HG02623 (cell line): ENCODE measurements around the gene GAS2L2.
"Not testable (repeated sequence)": the region's sequence is repeated elsewhere in the genome, so short reads cannot be mapped to it uniquely, and the experiment has no call there.

Experiments used
- ATAC-seq: cut with Tn5 transposase; IDR thresholded peaks from one replicate; pipeline ENCODE4 v1.9.1; 2021; ENCODE audit warnings: moderate library complexity; ENCODE audit not compliant: unreplicated experiment

Gene GAS2L2

DNA sequence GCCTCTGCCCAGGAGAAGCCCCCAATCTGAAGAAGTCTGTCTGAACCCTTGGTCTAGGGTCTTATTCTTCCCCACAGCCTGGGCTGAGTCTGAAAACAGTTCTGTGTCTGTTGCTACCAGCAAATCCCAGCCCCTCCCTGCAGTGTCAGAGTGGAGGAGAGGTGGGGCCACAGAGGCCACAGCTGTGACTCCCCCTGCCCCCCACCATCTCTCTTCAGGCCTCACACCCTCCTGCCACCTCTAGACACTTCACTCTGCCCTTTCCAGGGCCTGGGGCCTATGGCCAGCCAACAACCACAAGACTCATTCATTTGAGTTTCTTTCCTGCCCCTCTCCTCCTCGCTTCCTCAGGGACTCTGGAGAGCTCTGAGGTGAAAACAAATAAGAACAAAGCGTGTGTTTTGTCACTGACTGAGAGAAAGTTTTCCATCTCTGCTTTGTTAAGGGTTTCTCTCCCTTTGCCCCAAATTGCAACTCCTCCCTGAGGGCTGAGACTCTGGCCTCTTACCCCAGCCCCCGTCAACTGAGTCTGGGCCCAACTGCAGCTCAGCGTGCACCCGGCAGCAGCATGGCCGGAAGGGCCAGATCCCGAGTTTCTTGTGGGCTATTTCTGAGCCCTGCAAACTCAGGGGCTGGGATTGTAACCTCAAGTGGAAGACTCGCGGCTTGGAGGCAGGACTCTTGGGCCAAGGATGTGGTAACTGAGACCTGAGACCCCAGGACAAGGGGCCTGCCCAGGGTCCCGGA is 20.8 kb upstream of the GAS2L2 start:
- no peak for ATAC-seq

DNA sequence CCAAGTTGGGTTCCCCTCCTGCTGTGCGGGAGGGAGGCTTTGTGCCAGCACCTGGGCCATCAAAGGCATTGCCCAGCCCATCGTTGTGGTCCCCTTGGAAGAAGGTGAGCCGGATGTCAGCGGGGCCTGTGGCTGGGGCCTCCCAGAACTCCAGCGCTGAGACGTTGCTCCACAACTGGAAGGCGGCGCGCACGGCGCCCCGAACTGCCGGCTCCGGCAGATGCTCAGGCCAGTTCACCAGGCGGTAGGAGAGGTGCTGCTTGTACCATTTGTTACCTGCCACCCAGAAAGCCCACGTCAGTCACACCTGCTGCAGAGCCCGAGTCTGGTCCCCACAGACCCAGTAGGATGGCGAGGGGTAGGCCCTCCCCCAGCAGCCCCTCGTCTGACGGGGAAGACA is 20.1 kb upstream of the GAS2L2 start:
- ATAC-seq: no peak

DNA sequence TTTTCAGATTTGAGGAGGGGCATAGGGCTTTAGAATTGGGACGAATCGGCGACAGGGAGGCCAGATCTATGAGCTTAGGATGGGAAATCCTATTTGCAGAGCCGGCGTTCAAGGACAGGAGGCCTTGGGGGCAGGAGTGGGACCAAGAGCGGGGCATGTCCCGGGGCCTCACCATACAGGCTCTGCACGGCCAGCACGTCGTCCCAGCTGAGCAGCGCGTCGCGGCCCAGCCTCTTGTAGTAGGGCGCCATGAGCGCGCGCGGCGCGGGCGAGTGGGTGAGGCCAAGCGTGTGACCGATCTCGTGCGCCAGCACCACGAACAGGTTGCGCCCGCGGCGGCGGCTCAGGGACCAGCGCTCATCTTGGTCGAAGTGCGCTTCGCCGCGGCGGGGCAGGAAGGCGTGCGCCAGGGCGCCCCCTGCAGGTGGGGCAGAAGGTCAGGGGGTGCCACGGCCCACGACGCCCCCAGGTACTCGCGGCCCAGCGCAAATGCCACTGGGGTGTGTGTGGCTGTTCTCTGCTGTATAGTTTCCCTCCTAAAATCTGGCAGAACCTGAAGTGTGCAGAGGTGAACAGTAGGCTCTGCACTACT is 17.0 kb upstream of the GAS2L2 start:
- no peak for ATAC-seq

DNA sequence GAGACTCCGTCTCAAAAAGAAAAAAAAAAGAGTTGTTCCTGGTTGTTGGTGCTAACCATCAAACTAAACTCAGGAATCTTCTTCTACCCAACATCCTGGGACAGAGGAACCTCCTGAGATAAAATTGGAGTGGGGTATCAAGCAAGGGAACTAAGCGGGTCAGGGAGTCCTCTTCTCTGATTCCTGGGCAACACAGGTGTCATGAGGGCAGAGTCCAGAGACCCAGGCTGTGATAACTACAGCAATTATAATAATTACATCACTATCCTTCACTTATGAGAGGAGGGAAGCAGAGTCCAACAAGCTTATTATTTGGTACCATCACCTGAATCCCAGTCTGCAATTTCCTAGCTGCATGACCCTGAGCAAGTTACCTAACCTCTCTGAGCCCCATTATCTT is 15.8 kb upstream of the GAS2L2 start:
- ATAC-seq: no peak

DNA sequence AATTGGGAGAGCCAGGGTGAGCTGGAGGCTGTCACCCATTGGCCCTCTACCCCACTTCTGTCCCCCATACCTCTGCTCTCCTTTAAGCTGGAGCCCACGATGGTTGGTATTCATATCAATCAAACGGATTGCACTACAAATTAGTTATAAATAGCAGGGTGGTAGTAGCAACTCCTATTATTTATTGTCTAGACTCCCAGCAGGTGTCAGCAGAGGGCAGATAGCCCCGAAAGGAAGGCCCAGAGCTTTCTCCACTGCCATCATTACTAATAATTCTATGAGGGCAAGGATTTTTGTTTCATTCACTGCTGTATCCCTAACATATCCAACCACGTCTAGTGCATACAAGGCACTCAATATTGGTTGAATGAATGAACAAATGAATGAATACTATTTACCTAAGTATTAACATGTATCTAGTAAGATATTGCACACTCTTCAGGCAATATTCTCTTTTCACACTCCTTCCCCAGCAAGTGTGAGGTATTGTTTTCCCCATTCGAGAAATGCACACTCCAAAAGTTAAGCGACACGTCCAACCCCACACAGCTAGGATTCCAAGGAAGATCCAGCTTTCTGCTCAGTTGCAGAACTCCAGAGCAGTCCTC is 14.0 kb upstream of the GAS2L2 start:
- ATAC-seq: no peak

DNA sequence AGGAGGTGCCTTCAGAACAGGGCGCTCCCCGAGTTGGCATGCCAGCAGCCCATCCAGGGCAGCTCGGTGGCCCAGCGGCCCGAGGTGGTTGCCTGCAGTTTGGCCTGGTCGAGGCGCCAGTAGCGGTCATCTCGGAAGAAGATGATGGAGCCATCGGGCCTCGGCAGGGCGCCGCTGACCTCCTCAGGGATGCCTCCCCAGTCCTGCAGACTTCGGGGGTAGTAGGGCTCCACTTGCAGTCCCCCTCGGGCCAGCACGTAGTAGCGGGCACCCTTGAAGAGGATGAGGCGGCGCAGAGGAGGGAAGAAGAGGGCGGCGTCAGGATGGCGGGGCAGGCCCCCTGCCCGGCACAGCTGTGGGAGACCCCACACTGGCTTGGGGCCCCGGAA is 13.4 kb upstream of the GAS2L2 start:
- ATAC-seq: no peak

DNA sequence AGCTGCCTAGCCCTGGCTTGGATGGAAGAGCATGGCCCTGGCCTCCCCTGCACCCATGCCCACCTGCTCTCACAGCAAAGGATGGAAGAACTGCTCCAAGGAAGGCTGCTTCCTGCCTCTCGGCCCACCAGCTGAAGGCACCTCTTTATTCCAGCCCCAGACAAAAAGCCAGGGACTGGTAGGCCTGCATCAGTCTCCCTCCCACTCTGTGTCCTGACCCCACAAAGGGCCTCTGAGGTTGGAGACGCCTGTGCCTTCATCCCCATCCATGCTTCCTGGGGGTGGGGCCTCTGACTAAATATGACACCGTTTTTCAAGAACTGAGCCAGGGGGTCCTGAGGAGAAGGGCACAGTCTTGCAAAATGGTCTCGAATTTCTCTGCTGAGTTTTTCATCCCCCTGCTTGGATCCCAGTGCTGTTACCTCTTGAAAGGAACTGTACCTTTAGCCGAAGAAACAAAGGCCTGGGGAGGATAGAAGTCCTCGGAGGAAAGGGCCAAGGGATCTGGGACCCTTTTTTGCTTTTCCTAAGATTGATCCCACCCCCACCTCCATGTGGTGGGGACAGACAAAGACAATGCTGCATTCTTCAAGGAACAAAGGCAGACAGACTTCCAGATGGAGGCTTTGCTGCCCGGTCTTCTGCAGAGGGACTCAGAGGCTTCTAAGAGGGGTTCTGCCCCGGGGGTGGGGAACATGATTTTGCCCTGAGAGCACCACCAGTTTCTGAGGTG is 12.9 kb upstream of the GAS2L2 start:
- no peak for ATAC-seq

DNA sequence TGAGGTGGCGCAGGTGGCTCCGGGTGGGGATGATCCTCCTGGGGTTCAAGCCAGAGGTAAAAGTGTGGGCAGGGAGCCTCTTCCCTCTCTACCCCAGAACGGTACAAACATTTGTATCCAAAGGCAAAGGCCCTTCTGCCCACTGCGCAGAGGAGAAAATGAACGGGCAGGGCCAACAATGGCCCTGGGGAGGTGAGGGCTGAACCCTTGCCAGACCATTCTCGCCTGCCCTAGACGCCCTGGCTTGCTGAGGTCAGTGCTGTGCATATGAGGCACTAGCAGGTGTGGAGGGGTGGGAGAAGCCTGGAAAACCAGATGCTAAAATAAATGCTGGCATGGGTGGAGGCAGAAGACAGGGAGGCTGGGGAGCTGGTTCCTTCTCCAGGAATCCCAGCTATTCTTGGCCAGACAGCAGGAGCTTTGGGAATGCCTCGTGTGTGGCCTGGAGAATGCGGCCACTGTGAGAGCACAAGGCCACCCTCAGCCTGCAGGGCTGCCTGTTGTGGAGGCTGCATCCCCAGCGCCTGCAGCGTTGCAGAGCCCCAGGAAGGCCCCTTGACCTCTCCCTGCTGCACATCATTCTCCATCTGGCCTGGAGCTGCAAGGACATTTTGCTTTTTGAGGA is 12.2 kb upstream of the GAS2L2 start:
- no peak for ATAC-seq

DNA sequence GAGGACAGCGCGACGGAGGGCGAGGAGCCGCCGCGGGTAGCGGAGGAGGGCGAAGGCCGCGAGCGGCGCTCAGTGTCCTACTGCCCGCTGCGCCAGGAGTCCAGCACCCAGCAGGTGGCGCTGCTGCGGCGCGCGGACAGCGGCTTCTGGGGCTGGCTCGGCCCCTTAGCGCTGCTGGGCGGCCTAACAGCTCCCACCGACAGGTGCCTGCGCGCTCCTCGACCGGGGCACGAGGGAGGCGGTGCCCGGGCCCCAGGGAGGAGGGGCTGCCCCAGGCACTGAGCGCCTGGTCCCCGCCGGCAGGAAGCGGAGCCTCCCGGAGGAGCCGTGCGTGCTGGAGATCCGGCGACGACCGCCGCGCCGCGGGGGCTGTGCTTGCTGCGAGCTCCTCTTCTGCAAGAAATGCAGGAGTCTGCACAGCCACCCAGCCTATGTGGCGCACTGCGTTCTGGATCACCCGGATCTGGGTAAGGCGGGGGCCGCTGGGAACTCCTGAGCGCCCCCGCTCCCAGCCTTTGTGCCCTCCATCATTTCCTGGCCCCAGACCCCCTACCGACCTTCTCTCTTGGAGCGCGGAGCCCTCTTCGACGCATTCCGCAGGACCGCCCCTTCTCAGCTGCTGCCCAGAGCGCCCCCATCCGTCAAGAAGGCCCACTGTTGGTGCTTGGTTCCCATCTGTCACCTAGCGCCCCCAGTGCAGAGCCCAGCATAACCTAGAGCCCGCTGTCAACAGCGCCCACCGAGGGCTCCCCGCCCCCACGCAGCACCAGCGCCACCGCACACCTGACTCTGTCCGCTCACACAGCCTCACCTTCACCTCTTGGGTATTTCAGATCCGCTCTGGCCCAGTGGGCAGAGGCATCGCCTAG is 11.3 kb upstream of the GAS2L2 start:
- peak; percentile 90 for ATAC-seq

DNA sequence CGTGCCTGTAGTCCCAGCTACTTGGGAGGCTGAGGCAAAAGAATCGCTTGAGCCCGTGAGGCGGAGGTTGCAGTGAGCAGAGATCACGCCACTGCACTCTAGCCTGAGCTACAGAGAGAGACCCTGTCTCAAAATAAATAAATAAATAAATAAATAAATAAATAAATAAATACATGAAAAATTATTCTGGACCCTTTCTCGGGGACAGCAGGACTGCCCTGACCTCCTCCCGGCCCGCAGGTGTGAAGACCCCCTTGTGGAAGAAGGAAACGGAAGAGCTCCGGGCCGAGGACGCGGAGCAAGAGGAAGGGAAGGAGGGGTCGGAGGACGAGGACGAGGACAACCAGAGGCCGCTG is 10.7 kb upstream of the GAS2L2 start:
- no peak for ATAC-seq

DNA sequence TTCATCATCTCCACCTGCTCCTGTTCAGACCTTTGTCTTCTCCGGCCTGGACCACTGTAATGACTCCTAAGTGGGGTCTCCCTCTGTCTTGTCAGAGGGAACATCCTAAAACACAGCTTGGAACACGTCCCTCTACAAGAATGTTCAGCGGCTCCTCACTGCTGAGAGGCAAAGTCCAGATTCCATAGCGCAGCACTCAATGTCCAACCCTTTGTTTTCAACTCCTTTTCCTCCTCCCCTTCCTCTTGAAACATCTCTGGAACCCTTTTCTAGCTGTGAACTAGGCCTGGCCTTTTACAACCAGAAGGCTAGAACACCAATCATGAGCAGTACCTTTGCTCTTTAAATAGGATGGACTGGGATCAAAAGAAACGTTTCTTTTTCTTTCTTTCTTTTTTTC is 8.6 kb upstream of the GAS2L2 start:
- ATAC-seq: no peak

DNA sequence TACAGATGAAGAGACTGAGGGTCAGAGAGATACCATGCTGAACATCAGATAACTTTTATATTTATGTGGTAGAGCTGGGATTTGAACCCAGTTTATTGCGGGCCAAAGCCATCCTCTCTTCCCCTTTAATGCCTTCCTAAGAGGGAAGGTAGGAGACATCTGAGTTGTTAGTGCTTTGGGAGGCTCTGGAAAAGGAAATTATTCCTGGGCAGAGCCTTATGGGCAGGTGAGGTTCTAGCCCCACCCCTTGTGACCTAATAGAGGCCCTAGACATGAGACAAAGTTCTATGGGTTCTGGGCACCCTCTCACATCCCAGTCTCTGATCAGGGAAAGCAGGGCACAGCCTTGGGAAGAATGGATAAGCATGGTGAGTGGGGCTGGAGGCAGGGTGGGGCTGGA is 7.5 kb upstream of the GAS2L2 start, which contains the start of gene C17orf50:
C17orf50 (plus strand) TSS at position 301 of the 400 bp plus-strand sequence; CDS start at position 356, 55 bp downstream.
- ATAC-seq: no peak

DNA sequence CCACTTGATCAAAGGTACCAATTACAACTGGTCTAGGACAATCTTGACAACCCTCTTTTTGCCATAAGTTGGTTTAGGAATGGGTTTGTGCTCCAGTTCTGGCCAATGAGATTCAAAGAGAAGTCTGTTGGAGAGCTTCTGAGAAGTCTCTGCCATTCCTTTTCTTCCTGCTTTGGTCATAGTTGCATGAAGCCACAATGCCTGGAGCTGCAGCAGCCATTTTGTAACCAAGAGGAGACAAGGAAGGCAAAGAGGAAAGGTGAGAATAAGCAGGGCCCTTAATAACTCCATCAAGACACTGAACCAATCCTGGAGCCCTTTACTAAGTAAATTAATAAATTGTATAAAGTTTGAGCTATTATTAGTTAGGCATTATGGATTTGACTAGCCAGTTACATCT is 4.2 kb upstream of the GAS2L2 start:
- ATAC-seq: no peak

DNA sequence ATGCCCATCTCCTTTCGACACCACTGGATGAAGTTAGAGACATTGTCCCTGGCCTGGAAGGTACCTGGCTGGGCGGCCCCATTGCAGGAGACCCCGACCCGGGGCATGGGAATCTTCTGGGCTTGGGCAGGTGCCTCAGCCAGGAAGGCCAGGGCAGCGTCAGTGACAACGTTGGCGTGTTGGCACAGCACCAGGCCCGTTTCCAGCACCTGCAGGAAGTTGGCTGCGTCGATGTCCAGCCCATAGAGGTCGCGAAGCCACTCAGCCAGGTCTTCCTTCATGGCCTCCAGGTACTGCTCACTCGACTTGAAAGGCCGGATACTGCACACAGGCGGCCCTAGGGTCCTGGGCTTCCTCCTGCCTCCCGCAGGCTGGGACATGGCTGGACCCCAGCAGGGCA is 568 bp downstream of the GAS2L2 start:
- no peak for ATAC-seq

DNA sequence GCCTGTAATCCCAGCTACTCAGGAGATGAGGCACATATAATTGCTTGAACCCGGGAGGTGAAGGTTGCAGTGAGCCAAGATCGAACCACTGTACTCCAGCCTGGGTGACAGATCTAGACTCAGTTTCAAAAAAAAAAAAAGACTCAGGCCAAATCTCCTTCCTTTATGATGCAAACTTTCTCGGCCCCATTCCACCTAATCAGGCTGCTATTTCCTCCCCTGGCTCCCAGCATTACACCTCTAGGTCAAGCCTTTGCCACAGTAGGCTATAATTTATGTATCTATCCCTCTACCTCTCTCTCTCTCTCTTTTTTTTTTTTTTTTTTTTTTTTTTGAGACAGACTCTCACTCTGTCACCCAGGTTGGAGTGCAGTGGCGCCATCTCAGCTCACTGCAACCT is 1.5 kb downstream of the GAS2L2 start:
- not testable (repeated sequence) for ATAC-seq

DNA sequence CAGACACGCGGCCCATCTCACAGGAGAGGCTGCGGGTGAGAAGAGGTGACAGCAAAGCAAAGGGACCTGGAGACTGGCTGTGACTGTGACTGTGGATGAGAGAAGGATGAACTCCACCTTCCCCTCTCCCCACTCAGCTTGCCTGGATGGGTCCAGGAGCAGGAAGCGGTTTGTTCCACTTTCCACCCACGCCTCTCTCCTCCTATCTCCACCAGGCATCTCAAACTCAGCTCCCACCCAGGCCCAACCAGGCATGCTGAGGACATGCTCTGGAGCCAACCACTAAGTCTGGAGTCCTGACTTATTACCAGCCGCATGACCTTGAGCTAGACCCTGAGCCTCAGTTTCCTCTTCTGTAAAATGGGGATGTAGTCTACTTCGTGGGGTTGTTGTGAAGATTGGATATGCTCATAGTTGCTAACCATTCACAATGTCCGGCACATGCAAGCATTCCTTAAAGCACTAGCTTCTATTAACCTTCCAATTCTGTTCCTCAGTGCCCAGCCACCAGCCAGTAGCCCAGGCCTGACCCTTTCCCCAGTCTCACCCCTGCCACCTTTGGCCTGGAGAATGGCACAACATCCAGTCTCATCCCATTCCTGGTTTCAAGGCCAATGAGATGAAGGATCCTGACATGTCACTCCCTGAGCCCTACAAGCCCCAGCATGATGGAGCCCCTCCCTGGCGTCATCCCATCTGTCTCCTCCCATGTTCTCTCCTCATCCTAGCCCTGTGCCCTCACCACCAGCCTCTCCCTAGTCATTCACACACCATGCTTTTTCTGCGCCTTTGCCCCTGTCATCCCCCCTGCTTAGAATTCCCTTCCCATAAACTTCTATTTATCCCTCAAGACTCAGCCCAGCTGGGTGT is 2.3 kb downstream of the GAS2L2 start:
- ATAC-seq: no peak

DNA sequence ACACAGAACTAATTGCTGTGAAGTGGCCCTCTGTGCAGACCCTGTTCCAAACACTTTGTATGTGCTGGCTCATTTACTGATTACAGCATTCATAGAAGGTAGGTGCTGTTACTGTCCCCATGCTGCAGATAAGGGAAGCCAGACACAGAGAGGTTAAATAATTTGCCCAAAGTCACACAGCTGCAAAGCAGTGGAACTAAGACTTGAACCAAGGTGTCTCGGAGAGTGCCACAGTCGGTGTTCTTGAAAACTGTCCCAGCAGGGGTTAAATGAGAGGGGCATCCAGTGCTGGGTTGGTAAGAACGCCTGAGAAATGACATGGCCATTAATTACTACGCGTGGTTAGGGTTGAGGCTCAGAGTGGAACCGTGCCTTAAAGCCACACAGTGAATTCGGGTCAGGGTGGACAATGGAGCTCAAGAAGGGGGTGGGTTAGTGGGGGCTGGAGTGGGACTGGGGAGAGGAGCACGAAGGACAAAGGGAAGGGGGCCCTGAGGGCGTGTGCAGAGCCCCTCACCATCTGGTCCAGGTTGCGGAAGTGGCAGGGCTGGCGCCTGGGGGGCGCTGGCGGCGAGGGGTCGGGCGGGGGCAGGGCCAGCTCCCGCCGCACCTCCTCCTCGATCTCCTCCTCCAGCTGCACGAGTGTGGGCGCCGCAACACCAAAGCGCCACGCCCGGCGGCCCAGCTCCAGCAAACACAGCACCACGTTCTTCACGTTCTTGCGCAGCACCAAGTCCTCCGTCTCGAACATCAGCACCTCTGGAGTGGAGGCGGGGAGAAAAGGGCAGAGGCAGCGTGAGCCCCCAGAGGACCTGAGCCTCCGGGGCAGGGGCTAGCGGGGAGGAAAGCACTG is 3.3 kb downstream of the GAS2L2 start:
- no peak for ATAC-seq

DNA sequence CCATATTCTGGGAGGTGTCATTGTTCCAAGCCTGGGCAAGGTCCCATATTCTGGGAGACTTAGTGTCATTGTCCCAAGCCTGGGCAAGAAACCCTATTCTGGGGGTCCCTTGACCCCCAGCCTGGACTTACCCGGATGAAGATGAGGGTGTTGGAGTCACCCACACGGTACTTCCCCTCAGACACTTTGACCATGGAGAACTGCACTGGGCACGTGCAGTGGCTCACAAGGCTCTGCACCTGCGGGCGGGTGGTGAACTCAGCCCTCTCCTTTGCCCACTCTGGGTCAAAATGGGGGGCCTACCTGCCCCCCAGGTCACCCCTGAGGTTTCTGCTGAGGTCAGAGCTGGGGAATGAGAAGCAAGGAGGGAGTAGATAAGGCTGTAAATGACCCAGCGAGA is 4.1 kb downstream of the GAS2L2 start:
- ATAC-seq: no peak
